CD4-positive, alpha-beta memory T cell (primary cell): ENCODE results near the gene GORAB. TPM values are rescaled to one million over a fixed set of nuclear protein-coding genes. Genes with fewer than 3 reads are reported as not detected.

Source experiments
- CTCF ChIA-PET: fragments of 350-600 bp; sonication (Branson Sonifier 250); formaldehyde crosslinking; loops from one replicate; lab custom pipeline; 2021; ENCODE audit warnings: inconsistent platforms; ENCODE audit not compliant: partially characterized antibody; lab: Charles Lee
- POLR2A ChIA-PET: fragments of 350-600 bp; sonication (Branson Sonifier 250); formaldehyde crosslinking; loops from one replicate; lab custom pipeline; 2021; ENCODE audit not compliant: partially characterized antibody; lab: Charles Lee
- DNase-seq, 5 donors: peaks; one replicate each; pipeline versions ENCODE4 v3.0.0 to v3.0.0-alpha.2; 2020 to 2022; ENCODE audit warnings: mixed read lengths in 1 of 5
- H3K27ac ChIP-seq: one replicate; pipeline ENCODE4 v1.7.0; 2013; ENCODE audit warnings: low read depth, low read length
- H3K27me3 ChIP-seq: 2 replicates; pipeline ENCODE4 v1.7.0; 2013; ENCODE audit warnings: mild to moderate bottlenecking, low read length, moderate library complexity; ENCODE audit not compliant: insufficient read depth
- H3K36me3 ChIP-seq: 2 replicates; pipeline ENCODE4 v1.7.0; 2013; ENCODE audit warnings: mild to moderate bottlenecking, low read length, moderate library complexity; ENCODE audit not compliant: insufficient read depth
- H3K4me1 ChIP-seq: 2 replicates; pipeline ENCODE4 v1.7.0; 2013; ENCODE audit warnings: mild to moderate bottlenecking, low read length, moderate library complexity; ENCODE audit not compliant: insufficient read depth
- H3K4me3 ChIP-seq, 2 donors: one replicate each; pipeline ENCODE4 v1.7.0; 2013; ENCODE audit warnings: low read length in 2 of 2, mild to moderate bottlenecking in 1 of 2
- H3K9me3 ChIP-seq, 2 donors: one replicate each; pipeline ENCODE4 v1.7.0; 2013; ENCODE audit warnings: low read length in 2 of 2, control low read depth in 1 of 2; ENCODE audit not compliant: control insufficient read depth in 1 of 2
- H3K27ac Mint-ChIP-seq, 7 donors: one replicate each; pipeline ENCODE4 v1.8.0; 2020 to 2021; ENCODE audit warnings: mixed read lengths in 7 of 7, mild to moderate bottlenecking in 6 of 7, inconsistent platforms in 3 of 7, moderate library complexity in 3 of 7
- H3K27me3 Mint-ChIP-seq, 2 donors: one replicate each; pipeline ENCODE4 v1.8.0; 2020 to 2021; ENCODE audit warnings: mixed read lengths in 2 of 2
- H3K36me3 Mint-ChIP-seq, 2 donors: one replicate each; pipeline ENCODE4 v1.8.0; 2020 to 2021; ENCODE audit warnings: mixed read lengths in 2 of 2, inconsistent platforms in 1 of 2, mild to moderate bottlenecking in 1 of 2
- H3K4me1 Mint-ChIP-seq, 4 donors: one replicate each; pipeline ENCODE4 v1.8.0; 2020 to 2021; ENCODE audit warnings: mixed read lengths in 4 of 4, mild to moderate bottlenecking in 1 of 4
- H3K4me3 Mint-ChIP-seq, 8 donors: one replicate each; pipeline ENCODE4 v1.8.0; 2020 to 2021; ENCODE audit warnings: mixed read lengths in 8 of 8, mild to moderate bottlenecking in 7 of 8, moderate library complexity in 6 of 8, inconsistent platforms in 3 of 8
- H3K9me3 Mint-ChIP-seq, 8 donors: one replicate each; pipeline ENCODE4 v1.8.0; 2020 to 2021; ENCODE audit warnings: mixed read lengths in 8 of 8, mild to moderate bottlenecking in 5 of 8, inconsistent platforms in 3 of 8, moderate library complexity in 1 of 8
- intact Hi-C: fragments of 100-400 bp; cut with micrococcal nuclease; formaldehyde crosslinking; loops from one replicate; pipeline ENCODE4 v1.15.1; 2023
- polyA plus RNA-seq, 2 donors: library from polyadenylated mRNA; unstranded; fragments of 300-500 nt; fragmentation: Illumina TruSeq; gene quantifications; one replicate each; pipeline ENCODE4 v1.2.3, GENCODE V29; 2021
- total RNA-seq, 2 experiments: library from RNA; stranded (reverse); gene quantifications; one replicate each; pipeline ENCODE4 v1.2.3, GENCODE V29; 2021

GORAB gene
- total and polyA plus RNA-seq, 4 experiments from 2014 or later = 2.5 to 24.1 (median 11.7) TPM

GRCh38 chr1:170537798-170538503, 6.0 kb downstream of the GORAB start:
- Mint-ChIP-seq H3K9me3 (no peaks in the 10 kb centered on the region), H3K4me1 (peaks cover 6 to 22% (median 13%) of the 10 kb centered on the region in 4 donors), H3K36me3 (peaks cover 39 to 49% of the 10 kb centered on the region in 2 donors), H3K27ac (no peak overlapping the region), H3K4me3 (no peak overlapping the region), H3K27me3 (no peaks in the 10 kb centered on the region)
- no peaks in the 10 kb centered on the region for H3K27me3 ChIP-seq
- H3K4me1 ChIP-seq = peaks cover 16% of the 10 kb centered on the region
- ChIA-PET POLR2A (no interaction called here), CTCF (no interaction called here)
- no peak for DNase-seq
- no peak overlapping the region for H3K4me3 ChIP-seq
- peaks cover 20% of the 10 kb centered on the region for H3K36me3 ChIP-seq
- H3K9me3 ChIP-seq = no peaks in the 10 kb centered on the region
- intact Hi-C loops = loop anchor here (10.0 kb wide), 1 partner anchor 1647 kb away; no protein-coding TSS in a partner anchor
- no peak overlapping the region for H3K27ac ChIP-seq

DNA sequence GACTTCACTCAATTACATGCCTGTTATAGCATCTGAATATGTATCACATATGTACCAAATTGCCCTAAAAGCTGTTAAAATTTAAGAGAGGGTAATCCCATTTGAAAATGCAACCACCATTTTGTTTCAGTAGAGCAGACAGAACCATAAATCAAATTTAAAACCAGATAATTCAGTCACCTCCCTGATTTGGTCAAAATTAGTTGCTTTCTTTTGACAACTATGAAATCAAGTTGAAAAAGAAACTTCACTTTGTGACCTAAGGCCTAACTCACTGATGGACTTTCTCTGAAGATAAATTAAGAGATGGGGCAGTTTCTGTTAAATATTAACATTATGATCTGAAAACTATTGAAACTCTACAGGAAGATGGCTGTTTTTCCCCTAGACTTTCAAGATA, 6.7 kb downstream of the GORAB start:
- ChIA-PET POLR2A (no interaction called here), CTCF (no interaction called here)
- Mint-ChIP-seq H3K9me3 (no peaks in the 10 kb centered on the region), H3K27me3 (no peaks in the 10 kb centered on the region), H3K27ac (no peak overlapping the region), H3K4me3 (no peak overlapping the region), H3K4me1 (peaks cover 6 to 22% (median 14%) of the 10 kb centered on the region in 4 donors), H3K36me3 (peaks cover 46 to 55% of the 10 kb centered on the region in 2 donors)
- H3K27me3 ChIP-seq = no peaks in the 10 kb centered on the region
- no peak overlapping the region for H3K4me3 ChIP-seq
- H3K4me1 ChIP-seq = peaks cover 9% of the 10 kb centered on the region
- no peak overlapping the region for H3K27ac ChIP-seq
- DNase-seq = no peak
- H3K9me3 ChIP-seq = no peaks in the 10 kb centered on the region
- intact Hi-C loops = loop anchor here (10.0 kb wide), 1 partner anchor 1646 kb away; no protein-coding TSS in a partner anchor
- peaks cover 24% of the 10 kb centered on the region for H3K36me3 ChIP-seq

- ChIA-PET CTCF (no interaction called here), POLR2A (no interaction called here)
- Histone ChIP-seq H3K4me1 (peaks cover 4% of the 10 kb centered on the region), H3K4me3 (no peak overlapping the region), H3K27ac (no peak overlapping the region), H3K36me3 (peaks cover 24% of the 10 kb centered on the region), H3K27me3 (no peaks in the 10 kb centered on the region), H3K9me3 (no peaks in the 10 kb centered on the region)
- Mint-ChIP-seq H3K36me3 (peaks cover 50 to 60% of the 10 kb centered on the region in 2 donors), H3K4me3 (no peak overlapping the region), H3K27me3 (no peaks in the 10 kb centered on the region), H3K4me1 (peaks cover 6 to 22% (median 16%) of the 10 kb centered on the region in 4 donors), H3K9me3 (no peaks in the 10 kb centered on the region), H3K27ac (no peak overlapping the region)
- no peak for DNase-seq
- intact Hi-C loops = loop anchor here (10.0 kb wide), 1 partner anchor 1646 kb away; no protein-coding TSS in a partner anchor
Measured at GRCh38 chr1:170539154-170539553, 7.2 kb downstream of the GORAB start.

- ChIA-PET CTCF (no interaction called here), POLR2A (interaction anchor here (0.9 kb wide), 1 partner anchor 13 kb away, joined by 3 read pairs; the partner anchor contains the start of gene GORAB)
- peaks cover 44% of the 10 kb centered on the region for H3K36me3 ChIP-seq
- peaks cover 75 to 83% of the 10 kb centered on the region in 2 donors for H3K36me3 Mint-ChIP-seq
- H3K9me3 Mint-ChIP-seq = no peaks in the 10 kb centered on the region
- H3K27me3 Mint-ChIP-seq = no peaks in the 10 kb centered on the region
- H3K9me3 ChIP-seq = no peaks in the 10 kb centered on the region
- H3K4me3 Mint-ChIP-seq = no peak overlapping the region
- H3K27ac Mint-ChIP-seq = no peak overlapping the region
- H3K4me3 ChIP-seq = no peak overlapping the region
- peaks cover 0 to 9% (median 5%) of the 10 kb centered on the region in 4 donors for H3K4me1 Mint-ChIP-seq
- intact Hi-C loops = no loop called here
- H3K4me1 ChIP-seq = no peaks in the 10 kb centered on the region
- no peak overlapping the region for H3K27ac ChIP-seq
- H3K27me3 ChIP-seq = no peaks in the 10 kb centered on the region
- no peak for DNase-seq
Measured at GRCh38 chr1:170544624-170545023, 12.7 kb downstream of the GORAB start.

DNA sequence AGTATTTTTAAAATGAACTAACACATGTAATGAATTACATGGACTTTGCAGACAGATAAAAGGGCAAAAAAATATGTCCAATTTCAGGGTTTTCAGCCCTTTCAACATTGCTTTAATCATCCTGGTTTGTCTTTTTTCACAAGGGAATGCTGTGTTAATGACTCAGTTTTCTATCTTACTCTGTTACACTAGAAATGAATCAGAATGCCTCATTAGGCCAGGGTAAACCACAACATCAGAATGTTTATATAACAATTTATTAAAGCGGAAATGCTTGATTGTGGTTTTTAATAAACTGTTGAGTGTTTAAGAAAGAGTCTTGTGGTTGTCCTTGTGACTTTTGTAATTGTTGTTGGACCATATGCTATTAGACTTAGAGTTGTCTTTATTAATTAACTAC, 13.5 kb downstream of the GORAB start:
- no peaks in the 10 kb centered on the region for H3K4me1 ChIP-seq
- CTCF ChIA-PET = no interaction called here

DNA sequence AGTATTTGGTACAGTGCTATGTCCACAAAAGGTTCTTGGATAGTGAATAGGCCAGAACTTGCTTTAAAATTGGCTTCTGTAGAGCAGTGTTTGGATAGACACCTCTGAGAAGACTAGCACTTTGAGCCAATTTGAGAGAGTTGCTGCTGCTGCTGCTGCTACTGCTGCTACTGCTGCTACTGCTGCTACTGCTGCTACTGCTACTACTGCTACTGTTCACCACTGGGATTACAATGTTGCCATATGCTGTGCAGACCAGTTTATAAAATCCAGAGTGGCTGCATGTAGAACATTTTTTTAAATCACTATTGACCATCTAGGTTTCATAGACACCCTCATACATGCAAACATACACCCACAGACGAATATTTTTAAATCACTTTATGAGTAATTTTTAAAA, 15.3 kb downstream of the GORAB start:
- H3K27me3 Mint-ChIP-seq = no peaks in the 10 kb centered on the region
- no peak overlapping the region for H3K27ac Mint-ChIP-seq
- no peak overlapping the region for H3K4me3 Mint-ChIP-seq
- H3K4me1 Mint-ChIP-seq = peaks cover 0 to 7% (median 3%) of the 10 kb centered on the region in 4 donors
- ChIA-PET CTCF (no interaction called here), POLR2A (no interaction called here)
- H3K27me3 ChIP-seq = no peaks in the 10 kb centered on the region
- intact Hi-C loops = no loop called here
- no peak overlapping the region for H3K27ac ChIP-seq
- no peak for DNase-seq
- no peaks in the 10 kb centered on the region for H3K9me3 ChIP-seq
- H3K36me3 ChIP-seq = peaks cover 58% of the 10 kb centered on the region
- H3K4me3 ChIP-seq = no peak overlapping the region
- H3K4me1 ChIP-seq = no peaks in the 10 kb centered on the region
- H3K9me3 Mint-ChIP-seq = no peaks in the 10 kb centered on the region
- H3K36me3 Mint-ChIP-seq = peaks cover 77 to 86% of the 10 kb centered on the region in 2 donors

More for the DNA sequence above, 13.5 kb downstream of the GORAB start:
- peaks cover 47% of the 10 kb centered on the region for H3K36me3 ChIP-seq
- Mint-ChIP-seq H3K27me3 (no peaks in the 10 kb centered on the region), H3K27ac (no peak overlapping the region), H3K4me1 (peaks cover 0 to 7% (median 4%) of the 10 kb centered on the region in 4 donors), H3K9me3 (no peaks in the 10 kb centered on the region), H3K36me3 (peaks cover 72 to 84% of the 10 kb centered on the region in 2 donors), H3K4me3 (no peak overlapping the region)
- no peak overlapping the region for H3K4me3 ChIP-seq
- POLR2A ChIA-PET = no interaction called here
- DNase-seq = no peak
- no peaks in the 10 kb centered on the region for H3K27me3 ChIP-seq
- no peaks in the 10 kb centered on the region for H3K9me3 ChIP-seq
- intact Hi-C loops = no loop called here
- H3K27ac ChIP-seq = no peak overlapping the region

GRCh38 chr1:170548497-170548896, 16.5 kb downstream of the GORAB start:
- intact Hi-C loops = no loop called here
- no peaks in the 10 kb centered on the region for H3K27me3 ChIP-seq
- H3K9me3 ChIP-seq = no peaks in the 10 kb centered on the region
- H3K4me3 Mint-ChIP-seq = no peak overlapping the region
- ChIA-PET POLR2A (no interaction called here), CTCF (no interaction called here)
- peaks cover 0 to 6% (median 3%) of the 10 kb centered on the region in 4 donors for H3K4me1 Mint-ChIP-seq
- no peak overlapping the region for H3K27ac Mint-ChIP-seq
- H3K4me3 ChIP-seq = no peak overlapping the region
- no peaks in the 10 kb centered on the region for H3K27me3 Mint-ChIP-seq
- H3K36me3 ChIP-seq = peaks cover 51% of the 10 kb centered on the region
- H3K9me3 Mint-ChIP-seq = no peaks in the 10 kb centered on the region
- DNase-seq = no peak
- H3K36me3 Mint-ChIP-seq = peaks cover 74 to 82% of the 10 kb centered on the region in 2 donors
- no peak overlapping the region for H3K27ac ChIP-seq
- H3K4me1 ChIP-seq = no peaks in the 10 kb centered on the region
